Measurements from ENCODE around the gene PCARE.

GRCh38 chr2:29114946-29115609, 40.8 kb upstream of the PCARE start, which contains the start of gene CLIP4:
- TF ChIP-seq, protein P1, sequence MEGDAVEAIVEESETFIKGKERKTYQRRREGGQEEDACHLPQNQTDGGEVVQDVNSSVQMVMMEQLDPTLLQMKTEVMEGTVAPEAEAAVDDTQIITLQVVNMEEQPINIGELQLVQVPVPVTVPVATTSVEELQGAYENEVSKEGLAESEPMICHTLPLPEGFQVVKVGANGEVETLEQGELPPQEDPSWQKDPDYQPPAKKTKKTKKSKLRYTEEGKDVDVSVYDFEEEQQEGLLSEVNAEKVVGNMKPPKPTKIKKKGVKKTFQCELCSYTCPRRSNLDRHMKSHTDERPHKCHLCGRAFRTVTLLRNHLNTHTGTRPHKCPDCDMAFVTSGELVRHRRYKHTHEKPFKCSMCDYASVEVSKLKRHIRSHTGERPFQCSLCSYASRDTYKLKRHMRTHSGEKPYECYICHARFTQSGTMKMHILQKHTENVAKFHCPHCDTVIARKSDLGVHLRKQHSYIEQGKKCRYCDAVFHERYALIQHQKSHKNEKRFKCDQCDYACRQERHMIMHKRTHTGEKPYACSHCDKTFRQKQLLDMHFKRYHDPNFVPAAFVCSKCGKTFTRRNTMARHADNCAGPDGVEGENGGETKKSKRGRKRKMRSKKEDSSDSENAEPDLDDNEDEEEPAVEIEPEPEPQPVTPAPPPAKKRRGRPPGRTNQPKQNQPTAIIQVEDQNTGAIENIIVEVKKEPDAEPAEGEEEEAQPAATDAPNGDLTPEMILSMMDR (IDR thresholded peaks at IDR 0.05; ENCODE audit: insufficient read depth, low read length) = no peak
- no peak for TF ChIP-seq POLR2AphosphoS5 (IDR thresholded peaks at IDR 0.05; ENCODE audit: low read depth)
- no peak for TF ChIP-seq GABPA (IDR thresholded peaks at IDR 0.05; ENCODE audit: low read depth)
- no peak for TF ChIP-seq REST (IDR thresholded peaks at IDR 0.05; ENCODE audit: insufficient replicate concordance, low read depth)

All from HL-60 (cell line).